Ramos (cell line): Measurements from ENCODE around the gene PRXL2B.
"Not testable (repeated sequence)": the region's sequence is repeated elsewhere in the genome, so short reads cannot be mapped to it uniquely, and the experiment has no call there.

ENCODE experiments used
- in situ Hi-C: fragments of 300-500 bp; cut with MboI; formaldehyde crosslinking; loops from one replicate; pipeline ENCODE4 v1.14.3; 2022; ENCODE audit warnings: low sequenced_read_pairs; ENCODE audit not compliant: unreplicated experiment

PRXL2B gene

DNA sequence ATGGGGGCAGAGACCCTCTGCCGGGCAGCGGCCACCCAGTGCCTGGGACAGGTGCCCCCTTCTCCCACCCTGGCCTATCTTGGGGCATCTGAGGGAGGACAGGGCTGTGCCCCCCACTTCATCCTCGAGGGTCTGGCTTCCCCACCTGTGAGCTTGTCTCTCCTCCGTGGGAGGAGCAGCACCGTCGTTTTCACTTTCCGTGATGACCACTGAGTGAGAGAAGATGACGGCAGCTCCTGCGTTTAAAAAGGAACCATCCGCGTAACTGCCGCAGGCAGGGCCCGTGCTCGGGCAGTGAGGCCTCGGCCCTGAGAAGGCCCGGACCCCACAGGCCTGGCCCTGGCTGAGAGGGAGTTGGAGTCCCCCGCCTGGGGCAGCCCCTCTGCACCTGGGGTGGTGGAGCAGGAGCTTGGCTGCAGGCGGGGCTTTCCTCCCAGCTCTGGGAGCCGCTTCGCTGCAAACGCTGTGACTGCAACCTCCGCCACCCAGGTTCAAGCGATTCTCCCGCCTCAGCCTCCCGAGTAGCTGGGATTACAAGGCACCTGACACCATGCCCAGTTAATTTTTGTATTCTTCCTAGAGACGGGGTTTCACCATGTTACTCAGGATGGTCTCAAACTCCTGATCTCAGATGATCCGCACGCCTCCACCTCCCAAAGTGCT is 37.1 kb upstream of the PRXL2B start:
- in situ Hi-C loops: loop anchor here (5.0 kb wide), 1 partner anchor 137 kb away; the partner anchor contains the start of gene PEX10

DNA sequence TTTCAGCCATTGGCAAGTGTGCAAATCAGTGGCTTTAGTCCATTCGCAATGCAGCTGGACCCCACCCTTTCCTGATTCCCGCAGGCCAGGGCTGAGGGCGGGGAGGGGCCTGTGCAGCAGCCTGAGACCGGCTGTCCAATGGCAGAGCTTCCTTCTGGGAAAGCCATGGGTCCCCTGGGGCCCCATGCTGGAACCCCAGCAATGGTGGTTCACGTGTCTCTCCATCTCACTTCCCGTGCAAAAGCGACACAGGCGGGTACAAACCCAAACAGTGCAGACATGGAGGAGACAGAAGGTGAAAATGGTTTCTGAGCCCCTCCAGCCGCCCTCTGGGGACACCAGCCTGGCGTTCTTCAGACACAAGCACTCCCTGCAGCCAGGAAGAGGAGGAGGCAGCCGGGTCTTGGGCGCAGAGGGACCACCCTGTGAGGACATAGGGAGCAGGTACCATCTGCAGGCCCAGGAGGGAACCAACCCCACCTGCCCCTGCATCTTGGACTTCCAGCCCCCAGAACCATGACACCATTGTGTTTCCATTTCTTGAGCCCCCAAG is 36.2 kb upstream of the PRXL2B start:
- in situ Hi-C loops: not testable (repeated sequence)

DNA sequence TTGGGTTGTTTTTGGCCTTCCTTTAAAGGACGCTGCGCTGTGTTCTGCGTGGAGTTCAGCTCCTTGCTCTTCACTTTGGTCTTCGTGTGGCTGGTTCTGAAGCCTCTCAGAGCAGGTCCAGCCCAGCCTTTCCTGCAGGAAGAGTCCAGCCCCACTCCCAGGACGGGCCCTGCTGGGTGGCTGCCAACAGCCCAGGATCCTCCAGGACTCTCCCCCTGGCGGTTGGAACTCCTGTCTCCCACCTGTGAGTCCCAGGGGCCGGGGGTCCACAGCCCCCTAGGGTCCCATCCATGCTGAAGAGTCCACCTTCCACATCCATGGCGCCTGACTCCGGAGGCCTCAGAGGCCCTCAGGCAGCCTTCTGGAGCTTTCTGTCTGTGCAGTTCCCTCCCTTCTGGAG is 35.0 kb upstream of the PRXL2B start:
- in situ Hi-C loops: not testable (repeated sequence)

DNA sequence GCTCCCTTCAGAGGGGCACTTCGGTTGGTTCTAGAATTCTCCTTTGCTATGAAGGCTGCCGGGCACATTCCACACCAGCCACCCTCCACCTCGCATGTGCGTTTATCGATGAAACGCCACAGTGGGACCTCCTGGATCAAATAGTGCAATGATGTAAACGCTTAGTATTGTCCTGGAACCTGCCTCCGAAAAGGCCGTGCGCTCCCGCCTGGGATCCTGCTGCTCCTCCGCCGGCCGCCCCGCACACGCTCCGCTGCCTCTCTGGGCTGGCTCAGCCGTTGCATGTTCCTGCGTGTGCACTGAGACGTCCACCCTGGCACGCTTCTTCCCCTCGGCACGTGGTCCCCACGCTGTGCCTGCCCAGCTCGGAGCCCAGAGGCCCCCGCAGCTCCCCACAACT is 34.4 kb upstream of the PRXL2B start:
- in situ Hi-C loops: no loop called here

DNA sequence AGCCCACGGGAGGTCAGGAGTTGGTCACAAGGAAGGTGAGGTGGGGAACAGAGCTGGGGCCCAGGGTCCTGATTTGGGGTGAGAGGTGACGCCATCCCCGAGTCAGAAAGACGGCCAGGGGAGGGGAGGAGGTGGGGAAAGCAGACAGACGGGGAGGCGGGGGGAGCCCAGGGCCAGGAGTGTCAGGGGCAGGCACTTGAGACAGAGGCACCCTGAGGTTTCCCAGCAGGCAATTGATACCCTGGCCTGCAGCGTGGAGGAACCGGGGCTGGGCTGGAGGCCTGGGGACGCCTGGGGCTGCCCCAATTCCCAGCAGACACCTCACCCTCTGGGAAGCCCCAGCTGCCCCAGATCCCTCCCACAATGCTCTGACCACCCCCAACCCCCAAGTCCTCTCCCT is 33.5 kb upstream of the PRXL2B start:
- in situ Hi-C loops: not testable (repeated sequence)

DNA sequence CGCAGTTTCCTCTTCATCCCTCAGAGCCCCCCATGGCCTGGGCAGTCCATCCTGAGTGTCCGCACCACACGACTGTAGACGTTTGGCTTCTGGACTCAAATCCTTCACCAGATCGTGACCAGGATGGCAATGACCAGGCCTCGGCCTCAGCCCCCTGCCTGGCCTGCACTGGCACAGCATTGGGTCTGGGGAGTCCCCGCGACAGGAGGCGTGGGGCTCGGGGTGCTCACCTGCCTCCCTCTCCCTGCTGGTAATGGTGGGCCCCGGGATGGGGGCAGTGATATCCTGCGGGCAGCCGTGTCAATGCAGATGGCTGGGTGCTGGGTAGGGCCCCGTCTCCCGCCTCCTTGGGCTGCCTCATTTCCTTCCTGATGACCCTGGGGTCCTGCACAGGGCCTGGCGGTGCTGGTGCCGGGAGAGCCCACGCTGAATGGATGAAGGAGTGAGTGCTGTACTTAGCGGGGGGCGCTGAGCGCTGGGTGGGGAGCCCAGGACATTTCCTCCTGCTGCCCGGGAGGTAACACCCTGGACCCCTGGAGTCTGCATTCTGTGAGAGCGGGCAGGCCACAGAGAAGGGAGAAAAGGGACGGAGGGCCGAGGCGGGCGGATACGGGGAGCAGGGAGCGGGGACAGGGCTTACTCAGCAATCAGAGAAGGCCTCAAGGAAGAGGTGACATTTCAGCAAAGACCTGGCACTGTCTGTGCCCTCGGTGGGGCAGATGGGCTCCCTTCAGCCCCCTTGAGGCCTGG is 32.5 kb upstream of the PRXL2B start:
- in situ Hi-C loops: no loop called here

DNA sequence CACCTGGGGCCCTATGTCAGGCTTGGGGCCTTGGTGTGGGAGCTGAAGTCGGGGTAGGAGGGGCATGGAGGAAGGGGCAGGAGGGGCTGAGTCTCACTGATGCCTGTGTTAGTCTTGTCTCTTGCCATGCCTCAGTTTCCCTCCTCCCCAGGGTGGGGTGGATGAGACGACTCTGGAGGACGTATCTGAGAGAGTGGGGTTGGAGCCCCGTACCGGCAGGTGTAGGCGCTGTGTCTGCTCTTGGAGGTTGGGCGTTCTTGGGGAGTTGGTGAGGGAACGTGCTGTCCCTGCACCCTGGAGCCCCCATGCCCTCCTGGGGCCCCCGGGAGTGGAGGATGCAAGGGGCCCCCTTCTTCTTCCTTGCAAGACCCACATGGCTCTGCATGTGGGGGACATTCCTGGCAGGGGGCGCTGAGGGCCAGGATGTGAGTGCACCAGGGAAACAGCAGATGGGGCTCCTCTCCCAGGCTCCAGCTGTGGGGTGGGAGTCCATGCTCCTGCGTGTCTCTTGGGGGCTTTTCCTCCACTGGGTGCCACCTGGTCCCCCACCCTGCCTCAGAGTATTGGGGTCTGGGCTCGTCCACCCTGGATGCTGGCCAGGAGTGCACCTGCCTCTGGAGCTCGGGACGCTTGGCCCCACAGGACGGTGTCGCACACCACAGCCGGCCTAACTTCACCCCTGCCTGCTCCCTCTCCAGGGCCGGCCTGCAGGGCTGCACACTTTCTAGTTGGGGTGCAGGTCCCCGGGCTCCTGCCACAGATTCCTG is 31.8 kb upstream of the PRXL2B start:
- in situ Hi-C loops: no loop called here

DNA sequence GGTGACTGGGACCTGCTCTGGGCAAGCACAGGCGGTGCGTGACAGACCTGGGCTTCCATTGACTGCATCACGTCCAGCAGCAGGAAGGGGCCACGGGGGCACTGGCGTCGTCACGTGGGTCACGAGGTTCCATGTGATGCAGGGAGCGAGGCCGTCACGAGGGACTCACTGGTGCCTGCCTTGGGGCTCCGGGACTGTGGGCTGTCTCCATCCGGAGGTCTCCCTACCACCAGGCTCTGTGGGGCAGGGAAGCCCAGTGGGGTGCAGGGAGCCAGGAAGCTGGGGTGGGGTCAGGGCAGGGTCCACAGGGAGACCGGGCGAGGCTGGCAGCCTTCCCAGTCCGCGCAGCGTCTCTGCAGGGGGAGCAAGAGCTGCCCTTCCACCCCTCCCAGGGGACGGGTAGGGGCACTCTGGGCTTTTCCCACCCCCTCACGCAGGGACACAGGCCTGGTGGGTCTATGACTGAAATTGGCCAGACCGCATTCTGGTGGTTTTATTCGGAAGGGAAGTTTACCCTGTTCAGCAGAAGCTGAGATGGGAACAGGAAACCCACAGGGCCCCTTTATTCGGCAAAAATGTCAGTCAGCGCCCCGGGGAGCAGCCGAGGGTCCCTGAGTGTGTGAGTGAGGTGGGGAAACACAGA is 30.8 kb upstream of the PRXL2B start:
- in situ Hi-C loops: no loop called here

DNA sequence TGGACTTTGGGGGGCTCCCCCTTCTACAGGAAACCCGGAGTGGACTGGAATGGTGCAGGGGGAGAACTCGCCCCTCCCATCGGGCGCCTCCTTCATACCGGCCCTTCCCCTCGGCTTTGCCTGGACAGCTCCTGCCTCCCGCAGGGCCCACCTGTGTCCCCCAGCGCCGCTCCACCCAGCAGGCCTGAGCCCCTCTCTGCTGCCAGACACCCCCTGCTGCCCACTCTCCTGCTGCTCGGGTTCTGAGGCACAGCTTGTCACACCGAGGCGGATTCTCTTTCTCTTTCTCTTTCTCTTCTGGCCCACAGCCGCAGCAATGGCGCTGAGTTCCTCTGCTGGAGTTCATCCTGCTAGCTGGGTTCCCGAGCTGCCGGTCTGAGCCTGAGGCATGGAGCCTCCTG is 30.3 kb upstream of the PRXL2B start, which contains the start of gene TNFRSF14:
TSS of gene TNFRSF14 (plus strand) at position 95 of the 401 bp plus-strand sequence. CDS start at position 389, 294 bp downstream.
- in situ Hi-C loops: no loop called here

DNA sequence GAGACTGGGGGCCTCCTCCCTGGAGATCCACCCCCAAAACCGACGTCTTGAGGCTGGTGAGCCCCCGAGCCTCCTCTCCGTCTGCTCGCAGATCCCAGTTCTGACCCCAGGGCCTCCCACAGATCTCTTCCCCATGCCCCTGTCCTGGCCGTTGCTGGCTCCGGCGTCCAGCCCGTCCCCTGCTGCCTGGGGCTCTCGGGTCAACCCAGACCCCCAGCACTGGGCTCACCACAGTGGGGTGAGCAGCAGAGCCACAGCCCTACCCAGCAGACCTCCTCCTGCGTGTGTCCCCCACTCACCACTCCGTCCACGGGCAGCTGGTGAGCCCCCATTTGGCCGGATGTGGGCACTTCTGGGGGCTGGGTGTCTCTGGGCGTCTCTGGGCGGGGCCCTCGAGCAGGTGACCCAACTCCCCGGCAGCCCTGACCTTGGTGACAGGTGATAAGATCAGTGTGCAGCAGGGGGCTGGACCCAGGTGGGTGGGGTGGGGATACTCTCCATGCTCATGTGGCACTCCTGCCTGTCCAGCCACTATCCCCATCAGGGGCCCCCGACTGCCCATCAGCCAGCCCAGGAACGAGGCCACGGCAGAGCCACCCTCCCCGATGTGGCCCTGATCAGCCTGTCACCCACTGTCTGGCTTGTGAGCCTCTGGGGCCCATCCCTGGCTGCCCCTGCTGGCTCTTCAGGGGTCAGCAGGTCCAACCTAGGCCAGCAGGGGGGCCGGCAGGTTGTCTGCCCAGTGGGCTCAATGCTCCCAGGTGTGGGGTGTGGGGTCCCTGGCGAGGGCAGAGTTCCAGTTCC is 29.7 kb upstream of the PRXL2B start:
- in situ Hi-C loops: no loop called here

DNA sequence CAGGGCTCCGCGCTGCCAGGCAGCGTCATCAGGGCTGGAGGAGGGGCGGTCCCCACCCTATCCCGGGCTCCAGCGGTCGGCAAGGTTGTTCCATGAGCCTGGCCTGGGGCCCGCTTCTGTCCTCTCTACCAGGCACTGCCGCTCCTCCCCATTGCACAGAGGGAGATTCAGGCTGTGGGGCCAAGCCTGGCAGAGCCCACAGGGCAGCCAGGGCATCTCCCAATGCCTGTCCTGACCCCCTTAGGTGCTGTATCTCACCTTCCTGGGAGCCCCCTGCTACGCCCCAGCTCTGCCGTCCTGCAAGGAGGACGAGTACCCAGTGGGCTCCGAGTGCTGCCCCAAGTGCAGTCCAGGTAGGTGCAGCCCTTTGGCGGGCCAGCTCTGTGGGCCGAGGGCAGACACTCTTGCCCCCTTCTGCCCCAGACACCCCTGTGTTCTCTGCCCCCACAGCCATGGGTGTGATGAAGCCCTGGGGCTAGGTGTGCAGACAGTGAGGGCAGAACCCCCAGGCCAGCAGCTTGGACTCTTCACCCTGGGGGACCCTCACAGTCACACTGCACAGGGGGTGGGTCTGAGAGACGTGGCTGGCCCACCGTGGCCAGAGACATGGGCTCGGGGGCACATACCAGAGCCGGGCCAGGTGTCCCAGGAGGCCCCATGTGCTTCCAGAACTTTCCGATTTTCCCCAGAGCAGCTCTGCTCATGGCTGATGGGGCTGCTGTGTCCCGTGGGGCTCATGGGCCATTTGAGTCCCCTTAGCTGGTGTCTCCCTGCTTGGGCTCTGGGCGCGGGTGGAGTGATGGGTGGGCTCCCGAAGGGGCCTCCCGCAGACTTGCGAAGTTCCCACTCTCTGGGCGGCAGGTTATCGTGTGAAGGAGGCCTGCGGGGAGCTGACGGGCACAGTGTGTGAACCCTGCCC is 28.8 kb upstream of the PRXL2B start:
- in situ Hi-C loops: no loop called here

DNA sequence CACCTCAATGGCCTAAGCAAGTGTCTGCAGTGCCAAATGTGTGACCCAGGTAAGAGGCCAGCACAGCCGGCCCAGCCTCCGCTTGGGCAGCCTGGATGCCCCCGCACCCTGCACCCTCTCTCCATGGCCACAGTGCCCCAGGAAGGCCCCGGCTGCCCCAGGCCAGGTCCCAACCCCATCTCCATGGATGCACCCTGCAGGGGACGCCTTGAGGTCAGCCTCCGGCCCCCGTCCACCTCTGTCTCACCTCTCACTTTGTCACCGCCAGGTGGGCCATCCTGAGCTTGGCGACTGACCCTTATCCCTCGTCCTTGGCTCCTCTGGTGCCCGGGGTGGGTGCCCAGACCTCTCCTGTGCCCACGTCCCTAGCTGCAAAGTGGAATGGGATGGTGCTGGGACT is 28.2 kb upstream of the PRXL2B start:
- in situ Hi-C loops: no loop called here

DNA sequence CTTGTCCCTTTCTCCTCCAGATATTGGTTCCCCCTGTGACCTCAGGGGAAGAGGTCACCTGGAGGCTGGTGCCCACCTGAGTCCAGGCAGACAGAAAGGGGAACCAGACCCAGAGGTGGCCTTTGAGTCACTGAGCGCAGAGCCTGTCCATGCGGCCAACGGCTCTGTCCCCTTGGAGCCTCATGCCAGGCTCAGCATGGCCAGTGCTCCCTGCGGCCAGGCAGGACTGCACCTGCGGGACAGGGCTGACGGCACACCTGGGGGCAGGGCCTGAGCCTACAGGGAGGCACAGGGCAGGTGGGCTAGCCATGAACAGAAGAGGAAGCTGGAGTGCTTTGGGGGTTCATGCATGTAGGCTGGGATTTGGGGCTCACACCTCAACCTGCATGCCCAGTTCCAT is 27.7 kb upstream of the PRXL2B start:
- in situ Hi-C loops: no loop called here

DNA sequence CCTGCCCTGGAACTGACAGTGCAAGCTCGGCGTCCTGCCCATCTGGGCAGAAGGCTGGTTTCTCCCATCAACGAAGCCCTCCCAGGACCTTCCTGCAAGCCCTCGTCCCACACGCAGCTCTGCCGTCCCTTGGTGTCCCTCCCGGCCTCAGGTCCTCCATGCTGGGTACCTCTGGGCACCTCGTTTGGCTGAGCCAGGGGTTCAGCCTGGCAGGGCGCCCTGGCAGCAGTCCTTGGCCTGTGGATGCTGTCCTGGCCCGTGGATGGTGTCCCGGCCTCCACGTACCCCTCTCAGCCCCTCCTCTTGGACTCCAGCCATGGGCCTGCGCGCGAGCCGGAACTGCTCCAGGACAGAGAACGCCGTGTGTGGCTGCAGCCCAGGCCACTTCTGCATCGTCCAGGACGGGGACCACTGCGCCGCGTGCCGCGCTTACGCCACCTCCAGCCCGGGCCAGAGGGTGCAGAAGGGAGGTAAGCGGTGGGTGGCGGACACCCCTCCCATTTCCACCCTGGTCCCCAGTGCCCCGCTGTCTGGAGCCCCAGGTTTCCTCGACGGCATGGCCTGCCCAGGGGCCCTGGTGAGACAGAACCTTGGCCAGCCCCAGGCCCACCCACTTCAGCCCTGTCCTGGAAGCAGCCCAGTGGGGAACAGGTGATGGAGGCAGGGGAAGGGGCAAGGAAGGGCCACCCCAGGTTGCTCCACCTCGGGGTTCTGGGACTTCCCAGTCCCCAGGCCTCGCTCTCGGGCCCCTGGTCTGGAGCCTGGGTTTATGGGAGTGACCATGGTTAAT is 26.9 kb upstream of the PRXL2B start:
- in situ Hi-C loops: no loop called here

DNA sequence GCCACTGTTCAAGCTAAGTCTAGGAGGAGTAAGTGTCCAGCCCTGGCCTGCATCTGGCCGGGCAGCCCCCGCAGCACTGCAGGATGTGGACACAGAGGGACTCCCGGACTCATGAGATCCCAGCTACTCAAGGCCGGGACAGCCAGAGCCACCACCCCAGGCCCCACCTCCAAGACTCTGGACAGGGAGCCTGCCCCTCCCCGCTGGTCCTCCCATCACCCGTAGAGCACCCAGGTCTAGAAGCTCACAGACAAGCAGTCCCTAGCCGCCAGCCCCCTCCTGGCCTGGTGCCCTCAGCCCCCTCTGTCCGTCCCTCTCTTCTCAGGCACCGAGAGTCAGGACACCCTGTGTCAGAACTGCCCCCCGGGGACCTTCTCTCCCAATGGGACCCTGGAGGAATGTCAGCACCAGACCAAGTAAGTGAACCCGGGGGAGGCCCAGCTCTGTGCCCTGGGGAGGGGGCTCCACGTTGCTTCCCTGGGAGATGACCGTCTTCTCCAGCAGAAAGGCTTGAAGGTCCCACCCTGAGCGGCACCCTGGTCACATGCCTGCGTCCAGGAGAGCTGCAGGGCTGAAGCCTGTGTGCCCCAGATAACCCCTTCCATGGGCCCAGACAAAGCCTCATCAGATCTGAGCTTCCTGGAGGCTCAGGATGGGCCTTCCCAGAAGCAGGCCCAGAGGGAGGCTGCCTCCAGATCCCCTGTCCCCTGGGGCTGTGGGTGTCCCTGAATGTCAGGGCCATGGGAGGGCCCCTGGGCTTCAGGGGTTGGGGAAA is 26.1 kb upstream of the PRXL2B start:
- in situ Hi-C loops: no loop called here

DNA sequence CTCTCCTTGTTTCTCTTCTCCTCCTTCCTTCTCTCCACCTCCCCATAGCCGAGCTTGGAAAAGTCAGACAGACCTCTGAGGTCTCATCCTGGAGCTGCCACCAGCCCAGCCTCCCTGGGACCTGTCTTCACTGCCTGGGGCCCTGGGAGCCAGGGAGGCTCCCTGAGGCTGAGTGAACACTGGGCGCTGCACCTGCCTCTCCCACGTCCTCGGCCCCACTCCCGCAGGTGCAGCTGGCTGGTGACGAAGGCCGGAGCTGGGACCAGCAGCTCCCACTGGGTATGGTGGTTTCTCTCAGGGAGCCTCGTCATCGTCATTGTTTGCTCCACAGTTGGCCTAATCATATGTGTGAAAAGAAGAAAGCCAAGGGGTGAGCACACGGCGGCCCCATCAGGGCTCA is 25.1 kb upstream of the PRXL2B start:
- in situ Hi-C loops: no loop called here
